Measurements from ENCODE around the gene GALNT7.
A peak's percentile ranks its signal among the peaks of the same experiment; 100 is the strongest.

GALNT7 gene

DNA sequence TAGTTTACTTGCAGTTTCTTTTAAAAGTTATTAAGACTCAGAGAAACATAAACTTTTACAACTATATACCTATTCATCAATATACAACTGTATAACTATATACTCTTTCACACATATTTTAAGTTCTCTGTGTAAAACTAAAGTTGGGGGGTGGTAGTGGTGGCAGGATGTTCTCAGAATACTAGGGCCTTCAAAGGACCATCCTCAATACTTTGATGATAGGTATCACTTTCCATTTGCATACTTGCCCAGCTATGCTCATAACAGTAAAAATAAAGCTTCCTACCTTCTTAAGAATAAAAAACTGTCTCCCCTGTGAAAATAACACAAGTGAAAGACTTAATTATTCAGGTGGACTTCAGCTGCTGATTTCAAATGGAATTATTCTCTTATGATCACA, 2.9 kb upstream of the GALNT7 start:
- no peak for TF ChIP-seq Cebpa-rat (IDR thresholded peaks at IDR 0.05)
- H3K27me3 ChIP-seq, result no peaks in the 10 kb centered on the region
- no peaks in the 10 kb centered on the region for H3K9me3 ChIP-seq
- H3K36me3 ChIP-seq, result peaks cover 30% of the 10 kb centered on the region
- H3K4me2 ChIP-seq, result no peak overlapping the region
- no peak overlapping the region for H3K9ac ChIP-seq
- H3K4me1 ChIP-seq, result peaks cover 23% of the 10 kb centered on the region
- no peaks in the 10 kb centered on the region for H4K20me1 ChIP-seq
- H3K27ac ChIP-seq, result no peak overlapping the region
- no peak overlapping the region for H3K4me3 ChIP-seq

DNA sequence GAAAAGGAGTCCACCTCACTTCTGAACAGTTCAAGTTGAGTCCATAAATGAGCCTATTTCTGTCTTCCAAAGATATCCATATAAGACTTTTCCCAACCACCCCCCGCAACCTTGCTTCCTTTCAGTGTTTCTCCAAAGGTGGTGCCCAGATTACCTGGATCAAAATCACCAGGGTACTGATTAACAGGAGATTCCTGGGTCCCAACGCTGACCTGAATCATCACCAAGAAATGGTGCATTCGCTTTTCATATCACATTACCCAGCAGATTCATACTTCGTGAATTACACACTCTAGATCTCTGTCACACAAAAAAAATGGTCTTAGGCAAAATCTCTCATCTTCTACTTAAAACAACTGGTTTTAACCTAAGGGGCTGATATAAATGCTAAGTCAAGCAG, 2.1 kb upstream of the GALNT7 start:
- H3K27me3 ChIP-seq, result no peaks in the 10 kb centered on the region
- H3K27ac ChIP-seq, result no peak overlapping the region
- H3K4me3 ChIP-seq, result no peak overlapping the region
- no peak for TF ChIP-seq Cebpa-rat (IDR thresholded peaks at IDR 0.05)
- peaks cover 30% of the 10 kb centered on the region for H3K36me3 ChIP-seq
- H3K4me2 ChIP-seq, result peak overlapping the region; percentile 83
- H4K20me1 ChIP-seq, result no peaks in the 10 kb centered on the region
- no peak overlapping the region for H3K9ac ChIP-seq
- H3K4me1 ChIP-seq, result peaks cover 30% of the 10 kb centered on the region
- H3K9me3 ChIP-seq, result no peaks in the 10 kb centered on the region

DNA sequence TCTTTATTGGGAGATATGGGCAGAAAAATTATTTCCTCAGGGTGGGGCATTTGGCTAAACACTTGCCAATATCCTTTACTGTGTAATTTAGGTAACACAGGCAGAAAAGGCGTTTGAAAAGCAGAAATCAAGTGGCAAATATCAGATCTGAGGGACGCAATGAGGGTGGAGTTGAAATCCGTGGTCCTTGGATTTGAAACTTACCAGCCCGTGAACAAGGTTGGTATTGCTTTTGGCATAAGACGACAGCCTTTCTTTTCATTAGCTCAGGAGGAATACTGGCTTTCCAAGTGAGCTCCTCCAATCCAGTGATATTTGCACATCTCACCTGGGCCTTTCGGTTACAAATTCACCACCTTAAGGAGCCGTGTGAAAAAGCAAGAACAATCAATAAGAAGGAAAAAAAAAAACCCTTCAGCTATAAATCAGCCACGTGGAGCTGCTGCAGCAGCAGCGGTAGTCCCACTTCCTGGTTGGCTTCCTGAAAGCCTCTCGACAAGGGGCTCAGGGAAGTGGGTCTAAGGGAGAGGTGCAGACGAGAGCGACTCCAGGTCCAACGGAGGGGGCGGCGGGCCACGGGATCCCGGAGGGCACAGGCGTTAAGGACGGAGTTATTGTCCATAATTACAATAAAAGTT, 734 bp upstream of the GALNT7 start:
- Histone ChIP-seq H3K4me2 (peak overlapping the region; percentile 83), H3K36me3 (peaks cover 30% of the 10 kb centered on the region), H3K4me3 (peak overlapping the region; percentile 96), H3K4me1 (peaks cover 44% of the 10 kb centered on the region), H3K27ac (peak overlapping the region; percentile 100), H4K20me1 (peaks cover 10% of the 10 kb centered on the region; the same call in 1 of the 2 replicates), H3K9me3 (no peaks in the 10 kb centered on the region), H3K27me3 (no peaks in the 10 kb centered on the region), H3K9ac (peak overlapping the region; percentile 98)
- no peak for TF ChIP-seq Cebpa-rat (IDR thresholded peaks at IDR 0.05)

- Histone ChIP-seq H3K27me3 (no peaks in the 10 kb centered on the region), H3K4me2 (peak overlapping the region; percentile 88), H3K4me1 (peaks cover 57% of the 10 kb centered on the region), H3K9ac (peak overlapping the region; percentile 98), H3K36me3 (peaks cover 22% of the 10 kb centered on the region), H3K9me3 (no peaks in the 10 kb centered on the region), H4K20me1 (peaks cover 22% of the 10 kb centered on the region; the same call in 1 of the 2 replicates), H3K4me3 (peak overlapping the region; percentile 96), H3K27ac (peak overlapping the region; percentile 100)
- no peak for TF ChIP-seq Cebpa-rat (IDR thresholded peaks at IDR 0.05)
Measured at GRCh38 chr4:173169178-173169427, 492 bp downstream of the GALNT7 start.

DNA sequence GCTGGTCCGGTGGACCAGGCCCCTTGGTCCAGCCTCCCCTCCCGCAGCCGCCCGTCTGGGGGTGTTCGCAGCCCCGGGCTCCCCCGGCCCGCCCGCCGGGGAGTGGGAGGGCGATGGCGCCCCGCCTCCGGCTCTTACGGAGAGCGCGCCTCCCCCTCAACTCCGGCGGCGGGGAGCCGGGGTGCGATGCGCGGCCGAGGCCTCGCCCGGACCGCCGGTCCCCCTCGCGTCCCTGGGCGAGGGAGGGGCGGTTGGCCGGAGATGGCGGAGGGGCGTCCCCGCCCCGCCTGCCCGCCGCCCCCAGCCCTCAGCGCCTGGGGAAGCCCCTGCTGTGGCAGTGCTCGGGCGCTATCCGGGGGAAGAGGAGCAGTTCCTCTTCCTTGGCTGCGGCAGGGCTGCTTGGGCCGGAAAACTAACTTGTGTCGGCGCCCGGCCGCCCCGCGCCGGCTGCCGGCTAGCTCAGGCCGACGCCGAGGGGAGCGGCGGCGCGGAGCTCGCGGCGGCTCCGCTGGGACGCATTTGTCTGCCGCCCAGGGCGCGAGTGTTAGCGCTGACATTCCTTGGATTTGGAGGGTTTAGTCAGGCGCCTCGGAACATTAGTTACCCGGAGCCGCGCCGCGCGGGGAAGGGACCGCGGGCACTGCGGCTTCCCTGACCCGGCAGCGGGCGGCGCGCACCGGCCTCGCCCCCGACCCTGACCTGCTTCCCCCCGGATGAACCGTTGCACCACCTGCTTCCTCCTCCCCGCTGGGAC, 994 bp downstream of the GALNT7 start:
- Histone ChIP-seq H3K4me1 (peaks cover 60% of the 10 kb centered on the region), H3K4me2 (peak overlapping the region; percentile 88), H3K36me3 (peaks cover 17% of the 10 kb centered on the region), H3K4me3 (peak overlapping the region; percentile 96), H3K27me3 (no peaks in the 10 kb centered on the region), H3K9me3 (no peaks in the 10 kb centered on the region), H4K20me1 (peaks cover 27% of the 10 kb centered on the region; the same call in 1 of the 2 replicates), H3K27ac (peak overlapping the region; percentile 100), H3K9ac (peak overlapping the region; percentile 98)
- TF ChIP-seq Cebpa-rat (IDR thresholded peaks at IDR 0.05), result no peak

DNA sequence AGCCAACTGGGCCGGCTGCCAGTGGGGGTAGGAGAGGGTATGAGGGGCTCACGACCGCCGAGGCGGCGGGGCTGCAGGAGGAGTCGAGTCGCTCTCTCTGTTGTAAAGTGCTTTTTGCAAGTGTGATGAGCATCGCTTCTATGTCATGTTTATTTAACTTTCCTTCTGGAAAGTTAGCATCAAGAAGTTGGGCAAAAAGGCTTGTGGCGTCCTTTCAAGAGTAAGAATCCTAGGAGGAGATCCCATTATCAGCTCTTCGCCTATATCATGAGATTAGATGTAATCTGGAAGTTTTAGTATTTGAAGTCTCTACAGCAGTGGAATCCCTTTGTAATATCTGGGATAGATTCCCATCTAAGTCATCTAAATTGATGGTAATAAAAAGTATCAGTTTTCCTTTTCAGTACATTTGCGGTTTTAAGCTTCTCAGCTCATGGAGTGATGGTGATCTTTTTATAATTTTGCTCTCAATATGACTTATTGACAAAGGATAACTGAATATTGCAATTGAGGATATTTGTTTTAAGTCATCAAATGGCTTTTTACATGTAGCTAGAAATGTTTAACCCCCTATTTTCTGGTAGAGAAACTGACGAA, 1.7 kb downstream of the GALNT7 start:
- peak overlapping the region; percentile 88 for H3K4me2 ChIP-seq

DNA sequence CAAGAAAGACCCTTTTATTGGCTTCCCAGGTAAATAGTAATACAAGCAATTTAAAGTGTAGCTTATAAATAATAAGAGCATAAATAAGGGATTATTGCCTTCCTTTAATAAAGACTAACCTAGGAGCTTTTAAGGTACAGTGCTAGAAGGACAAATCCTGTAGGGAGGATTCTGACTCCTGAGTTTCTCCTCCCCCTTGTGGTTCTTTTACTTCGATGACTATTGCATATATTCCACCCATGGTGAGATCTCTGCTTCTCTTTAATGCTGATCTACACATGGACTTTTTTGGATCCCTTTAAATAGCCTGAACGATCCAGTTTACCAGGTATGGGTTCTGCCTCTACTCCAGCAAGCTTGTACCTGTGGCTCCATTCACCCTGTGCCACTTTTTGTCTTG, 2.5 kb downstream of the GALNT7 start:
- peaks cover 62% of the 10 kb centered on the region for H3K4me1 ChIP-seq
- peaks cover 3% of the 10 kb centered on the region; the same call in 1 of the 2 replicates for H3K36me3 ChIP-seq
- H3K4me2 ChIP-seq, result peak overlapping the region; percentile 88
- peak overlapping the region; percentile 100 for H3K27ac ChIP-seq
- no peaks in the 10 kb centered on the region for H3K27me3 ChIP-seq
- peaks cover 41% of the 10 kb centered on the region for H4K20me1 ChIP-seq
- H3K9me3 ChIP-seq, result peaks cover 10% of the 10 kb centered on the region; the same call in 1 of the 2 replicates
- H3K4me3 ChIP-seq, result peak overlapping the region; percentile 96
- TF ChIP-seq Cebpa-rat (IDR thresholded peaks at IDR 0.05), result no peak
- peak overlapping the region; percentile 98 for H3K9ac ChIP-seq

More for the DNA sequence above, 1.7 kb downstream of the GALNT7 start:
- peaks cover 10% of the 10 kb centered on the region; the same call in 1 of the 2 replicates for H3K36me3 ChIP-seq
- peaks cover 33% of the 10 kb centered on the region; the same call in 1 of the 2 replicates for H4K20me1 ChIP-seq
- H3K9me3 ChIP-seq, result peaks cover 2% of the 10 kb centered on the region; the same call in 1 of the 2 replicates
- H3K27ac ChIP-seq, result peak overlapping the region; percentile 100
- no peaks in the 10 kb centered on the region for H3K27me3 ChIP-seq
- peak overlapping the region; percentile 96 for H3K4me3 ChIP-seq
- TF ChIP-seq Cebpa-rat (IDR thresholded peaks at IDR 0.05), result no peak
- peak overlapping the region; percentile 98 for H3K9ac ChIP-seq
- H3K4me1 ChIP-seq, result peaks cover 60% of the 10 kb centered on the region

DNA sequence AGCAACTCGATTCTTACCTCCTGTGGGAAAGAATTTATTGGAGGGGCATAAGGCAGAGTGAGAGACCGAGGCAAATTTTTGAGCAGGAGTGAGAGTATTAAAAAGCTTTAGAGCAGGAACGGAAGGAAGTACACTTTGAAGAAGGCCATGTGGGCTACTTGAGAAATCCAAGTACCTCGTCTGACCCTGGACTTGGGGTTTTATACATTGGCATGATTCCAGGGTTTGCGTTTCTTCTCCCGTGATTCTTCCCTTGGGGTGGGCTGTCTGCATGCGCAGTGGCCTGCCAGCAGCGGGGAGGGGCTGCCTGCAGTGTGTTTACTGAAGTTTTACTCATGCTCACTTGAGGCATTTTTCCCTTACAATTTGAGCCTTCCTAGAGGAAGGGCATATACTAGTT, 3.4 kb downstream of the GALNT7 start:
- H3K9me3 ChIP-seq, result peaks cover 12% of the 10 kb centered on the region; the same call in 1 of the 2 replicates
- no peaks in the 10 kb centered on the region for H3K27me3 ChIP-seq
- H3K4me2 ChIP-seq, result peak overlapping the region; percentile 88
- no peak for TF ChIP-seq Cebpa-rat (IDR thresholded peaks at IDR 0.05)
- H4K20me1 ChIP-seq, result peaks cover 50% of the 10 kb centered on the region
- H3K4me3 ChIP-seq, result peak overlapping the region; percentile 96
- no peaks in the 10 kb centered on the region for H3K36me3 ChIP-seq
- peak overlapping the region; percentile 100 for H3K27ac ChIP-seq
- peaks cover 62% of the 10 kb centered on the region for H3K4me1 ChIP-seq
- H3K9ac ChIP-seq, result peak overlapping the region; percentile 55

DNA sequence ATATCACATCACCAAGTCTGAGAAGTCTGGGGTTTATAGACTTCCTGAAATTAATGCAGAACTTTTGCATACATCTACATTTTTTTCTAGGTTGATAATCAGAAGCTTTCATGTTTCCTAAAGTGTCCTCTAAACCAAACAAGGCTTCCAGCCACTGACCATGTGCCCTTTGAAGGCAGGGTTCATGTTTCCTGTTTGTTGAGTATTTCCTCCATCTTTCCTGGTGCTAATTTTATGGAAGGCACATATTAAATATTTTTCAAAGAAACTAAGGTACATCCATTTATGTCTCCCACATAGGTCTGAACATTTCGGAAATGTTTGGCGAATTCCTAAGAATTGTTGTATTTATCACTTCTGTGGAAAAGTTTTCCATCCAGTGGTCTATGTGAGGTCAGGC, 5.6 kb downstream of the GALNT7 start:
- no peak overlapping the region for H3K9ac ChIP-seq
- H3K36me3 ChIP-seq, result no peaks in the 10 kb centered on the region
- peaks cover 12% of the 10 kb centered on the region; the same call in 1 of the 2 replicates for H3K9me3 ChIP-seq
- peak overlapping the region; percentile 88 for H3K4me2 ChIP-seq
- TF ChIP-seq Cebpa-rat (IDR thresholded peaks at IDR 0.05), result no peak
- H3K27ac ChIP-seq, result no peak overlapping the region
- H3K4me1 ChIP-seq, result peaks cover 59% of the 10 kb centered on the region
- no peak overlapping the region for H3K4me3 ChIP-seq
- H4K20me1 ChIP-seq, result peaks cover 72% of the 10 kb centered on the region
- H3K27me3 ChIP-seq, result no peaks in the 10 kb centered on the region

DNA sequence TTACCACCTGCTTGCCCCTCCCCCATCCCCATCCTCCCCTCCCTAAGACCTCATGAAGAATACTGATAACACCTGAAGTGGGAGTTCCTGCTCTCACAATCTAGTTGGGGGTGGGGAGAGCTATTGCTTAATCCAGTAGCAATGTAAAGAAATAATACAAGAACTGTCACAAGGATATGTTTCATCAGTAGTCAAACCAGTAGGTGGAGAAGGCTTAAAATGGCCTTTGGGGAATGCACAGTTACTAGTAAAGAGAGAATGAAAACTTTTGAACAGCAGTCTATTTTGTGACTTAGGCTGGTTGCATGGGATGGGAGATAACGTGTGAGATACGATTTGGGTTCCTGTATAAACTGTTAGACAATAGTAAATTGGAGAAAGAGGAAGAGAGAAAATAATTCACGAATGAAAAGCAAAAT, 6.0 kb downstream of the GALNT7 start:
- Histone ChIP-seq H3K27me3 (no peaks in the 10 kb centered on the region), H3K27ac (no peak overlapping the region), H3K9me3 (peaks cover 12% of the 10 kb centered on the region; the same call in 1 of the 2 replicates), H3K4me3 (no peak overlapping the region), H3K9ac (no peak overlapping the region), H3K4me1 (peaks cover 59% of the 10 kb centered on the region), H4K20me1 (peaks cover 77% of the 10 kb centered on the region), H3K4me2 (peak overlapping the region; percentile 88; the same call in 1 of the 2 replicates), H3K36me3 (no peaks in the 10 kb centered on the region)
- no peak for TF ChIP-seq Cebpa-rat (IDR thresholded peaks at IDR 0.05)
